ENCODE data around the gene NOP56. TPM values are rescaled to one million over a fixed set of nuclear protein-coding genes. Genes with fewer than 3 reads are reported as not detected.

The NOP56 gene
- total and polyA plus RNA-seq, 9 of the 15 experiments (the other 6 are each of a cell fraction or from before 2014, with no cell fraction given), result 295 to 697 (median 439) TPM

DNA sequence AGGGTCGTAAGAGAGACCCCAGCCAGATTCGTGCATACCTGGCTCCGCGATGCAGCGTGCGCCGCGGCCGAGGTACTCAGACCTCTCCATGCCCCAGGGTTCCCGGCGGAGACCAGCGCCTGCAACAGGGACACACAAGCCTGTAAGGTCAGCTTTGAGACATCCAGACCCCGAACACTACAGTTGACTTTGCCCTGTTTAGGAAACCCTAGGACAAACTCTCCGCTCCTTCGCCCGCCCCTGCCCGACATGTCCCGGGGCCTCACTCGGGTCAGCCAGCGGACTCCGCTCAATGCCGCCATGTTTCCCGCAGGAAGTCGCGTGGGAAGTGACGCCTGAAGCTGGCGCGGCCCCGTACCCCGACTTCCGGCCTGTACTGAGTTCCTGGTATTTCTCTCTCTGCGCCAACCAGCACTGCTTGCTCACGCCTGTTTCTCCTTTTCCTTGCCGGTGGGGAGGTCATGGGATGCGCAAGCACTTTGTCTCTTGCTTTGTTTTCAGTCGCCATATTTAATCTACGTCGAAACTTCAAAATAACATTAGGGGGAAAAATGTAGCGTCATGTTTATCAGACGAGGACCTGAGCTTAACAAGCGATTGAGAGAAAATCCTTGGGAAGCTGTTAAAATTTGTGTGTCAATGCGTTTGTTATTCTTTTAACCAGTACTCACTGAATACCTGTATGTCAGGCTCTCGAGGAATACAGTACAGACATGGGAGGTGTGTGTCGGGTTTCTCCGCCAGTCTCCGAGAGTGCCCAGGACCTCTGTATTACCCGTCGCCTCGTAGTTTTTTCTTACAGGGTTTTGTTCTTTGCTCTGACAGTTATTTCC is 11.7 kb downstream of the NOP56 start, which contains the start of gene IDH3B (continued):
- TF ChIP-seq, protein P1, sequence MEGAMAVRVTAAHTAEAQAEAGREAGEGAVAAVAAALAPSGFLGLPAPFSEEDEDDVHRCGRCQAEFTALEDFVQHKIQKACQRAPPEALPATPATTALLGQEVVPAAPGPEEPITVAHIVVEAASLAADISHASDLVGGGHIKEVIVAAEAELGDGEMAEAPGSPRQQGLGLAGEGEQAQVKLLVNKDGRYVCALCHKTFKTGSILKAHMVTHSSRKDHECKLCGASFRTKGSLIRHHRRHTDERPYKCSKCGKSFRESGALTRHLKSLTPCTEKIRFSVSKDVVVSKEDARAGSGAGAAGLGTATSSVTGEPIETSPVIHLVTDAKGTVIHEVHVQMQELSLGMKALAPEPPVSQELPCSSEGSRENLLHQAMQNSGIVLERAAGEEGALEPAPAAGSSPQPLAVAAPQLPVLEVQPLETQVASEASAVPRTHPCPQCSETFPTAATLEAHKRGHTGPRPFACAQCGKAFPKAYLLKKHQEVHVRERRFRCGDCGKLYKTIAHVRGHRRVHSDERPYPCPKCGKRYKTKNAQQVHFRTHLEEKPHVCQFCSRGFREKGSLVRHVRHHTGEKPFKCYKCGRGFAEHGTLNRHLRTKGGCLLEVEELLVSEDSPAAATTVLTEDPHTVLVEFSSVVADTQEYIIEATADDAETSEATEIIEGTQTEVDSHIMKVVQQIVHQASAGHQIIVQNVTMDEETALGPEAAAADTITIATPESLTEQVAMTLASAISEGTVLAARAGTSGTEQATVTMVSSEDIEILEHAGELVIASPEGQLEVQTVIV (CRISPR knock-in tag; IDR thresholded peaks at IDR 0.05; ENCODE audit: borderline replicate concordance), result no peak
- no peak for TF ChIP-seq HNRNPUL1 (IDR thresholded peaks at IDR 0.05; ENCODE audit: low read length)
- TF ChIP-seq SP1 (CRISPR knock-in tag; IDR thresholded peaks at IDR 0.05), result peak; percentile 42
- no peak for TF ChIP-seq ELF4 (CRISPR knock-in tag; IDR thresholded peaks at IDR 0.05)
- TF ChIP-seq, protein P2, sequence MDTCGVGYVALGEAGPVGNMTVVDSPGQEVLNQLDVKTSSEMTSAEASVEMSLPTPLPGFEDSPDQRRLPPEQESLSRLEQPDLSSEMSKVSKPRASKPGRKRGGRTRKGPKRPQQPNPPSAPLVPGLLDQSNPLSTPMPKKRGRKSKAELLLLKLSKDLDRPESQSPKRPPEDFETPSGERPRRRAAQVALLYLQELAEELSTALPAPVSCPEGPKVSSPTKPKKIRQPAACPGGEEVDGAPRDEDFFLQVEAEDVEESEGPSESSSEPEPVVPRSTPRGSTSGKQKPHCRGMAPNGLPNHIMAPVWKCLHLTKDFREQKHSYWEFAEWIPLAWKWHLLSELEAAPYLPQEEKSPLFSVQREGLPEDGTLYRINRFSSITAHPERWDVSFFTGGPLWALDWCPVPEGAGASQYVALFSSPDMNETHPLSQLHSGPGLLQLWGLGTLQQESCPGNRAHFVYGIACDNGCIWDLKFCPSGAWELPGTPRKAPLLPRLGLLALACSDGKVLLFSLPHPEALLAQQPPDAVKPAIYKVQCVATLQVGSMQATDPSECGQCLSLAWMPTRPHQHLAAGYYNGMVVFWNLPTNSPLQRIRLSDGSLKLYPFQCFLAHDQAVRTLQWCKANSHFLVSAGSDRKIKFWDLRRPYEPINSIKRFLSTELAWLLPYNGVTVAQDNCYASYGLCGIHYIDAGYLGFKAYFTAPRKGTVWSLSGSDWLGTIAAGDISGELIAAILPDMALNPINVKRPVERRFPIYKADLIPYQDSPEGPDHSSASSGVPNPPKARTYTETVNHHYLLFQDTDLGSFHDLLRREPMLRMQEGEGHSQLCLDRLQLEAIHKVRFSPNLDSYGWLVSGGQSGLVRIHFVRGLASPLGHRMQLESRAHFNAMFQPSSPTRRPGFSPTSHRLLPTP (IDR thresholded peaks at IDR 0.05; ENCODE audit: borderline replicate concordance, extremely low read depth, insufficient read length), result no peak
- no peak for TF ChIP-seq SPI1 (IDR thresholded peaks at IDR 0.05; ENCODE audit: borderline replicate concordance, low read depth, low read length)
- TF ChIP-seq SMARCB1 (IDR thresholded peaks at IDR 0.05; ENCODE audit: insufficient read length, low read depth), result no peak
- no peak for TF ChIP-seq RAD21 (CRISPR knock-in tag; conservative IDR thresholded peaks at IDR 0.05 in 1 of 2, IDR thresholded peaks at IDR 0.05 in 1 of 2)
- no peak for TF ChIP-seq ZNF175 (CRISPR knock-in tag; IDR thresholded peaks at IDR 0.05; ENCODE audit: low read depth)
- TF ChIP-seq MBD2 (IDR thresholded peaks at IDR 0.05; ENCODE audit: borderline replicate concordance, low read depth), result peak; percentile 71
- TF ChIP-seq, protein P3, sequence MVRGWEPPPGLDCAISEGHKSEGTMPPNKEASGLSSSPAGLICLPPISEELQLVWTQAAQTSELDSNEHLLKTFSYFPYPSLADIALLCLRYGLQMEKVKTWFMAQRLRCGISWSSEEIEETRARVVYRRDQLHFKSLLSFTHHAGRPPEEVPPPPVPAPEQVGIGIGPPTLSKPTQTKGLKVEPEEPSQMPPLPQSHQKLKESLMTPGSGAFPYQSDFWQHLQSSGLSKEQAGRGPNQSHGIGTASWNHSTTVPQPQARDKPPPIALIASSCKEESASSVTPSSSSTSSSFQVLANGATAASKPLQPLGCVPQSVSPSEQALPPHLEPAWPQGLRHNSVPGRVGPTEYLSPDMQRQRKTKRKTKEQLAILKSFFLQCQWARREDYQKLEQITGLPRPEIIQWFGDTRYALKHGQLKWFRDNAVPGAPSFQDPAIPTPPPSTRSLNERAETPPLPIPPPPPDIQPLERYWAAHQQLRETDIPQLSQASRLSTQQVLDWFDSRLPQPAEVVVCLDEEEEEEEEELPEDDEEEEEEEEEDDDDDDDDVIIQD (CRISPR knock-in tag; IDR thresholded peaks at IDR 0.05), result no peak
- TF ChIP-seq, protein P4, sequence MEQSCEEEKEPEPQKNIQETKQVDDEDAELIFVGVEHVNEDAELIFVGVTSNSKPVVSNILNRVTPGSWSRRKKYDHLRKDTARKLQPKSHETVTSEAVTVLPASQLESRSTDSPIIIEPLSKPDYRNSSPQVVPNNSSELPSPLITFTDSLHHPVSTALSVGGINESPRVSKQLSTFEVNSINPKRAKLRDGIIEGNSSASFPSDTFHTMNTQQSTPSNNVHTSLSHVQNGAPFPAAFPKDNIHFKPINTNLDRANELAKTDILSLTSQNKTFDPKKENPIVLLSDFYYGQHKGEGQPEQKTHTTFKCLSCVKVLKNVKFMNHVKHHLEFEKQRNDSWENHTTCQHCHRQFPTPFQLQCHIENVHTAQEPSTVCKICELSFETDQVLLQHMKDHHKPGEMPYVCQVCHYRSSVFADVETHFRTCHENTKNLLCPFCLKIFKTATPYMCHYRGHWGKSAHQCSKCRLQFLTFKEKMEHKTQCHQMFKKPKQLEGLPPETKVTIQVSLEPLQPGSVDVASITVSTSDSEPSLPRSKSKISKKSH (CRISPR knock-in tag; IDR thresholded peaks at IDR 0.05), result no peak
- TF ChIP-seq HNRNPK (IDR thresholded peaks at IDR 0.05; ENCODE audit: low read depth, low read length, poor library complexity, severe bottlenecking), result no peak
- TF ChIP-seq PTBP1 (IDR thresholded peaks at IDR 0.05; ENCODE audit: low read depth, low read length), result no peak
- no peak for TF ChIP-seq ZNF717 (CRISPR knock-in tag; IDR thresholded peaks at IDR 0.05)
- TF ChIP-seq, protein P5, sequence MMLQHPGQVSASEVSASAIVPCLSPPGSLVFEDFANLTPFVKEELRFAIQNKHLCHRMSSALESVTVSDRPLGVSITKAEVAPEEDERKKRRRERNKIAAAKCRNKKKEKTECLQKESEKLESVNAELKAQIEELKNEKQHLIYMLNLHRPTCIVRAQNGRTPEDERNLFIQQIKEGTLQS (IDR thresholded peaks at IDR 0.05), result no peak
- TF ChIP-seq, protein P5 (CRISPR knock-in tag; conservative IDR thresholded peaks at IDR 0.05), result no peak

Measured in K562 (cell line).